NCI-H2227 (cell line): ENCODE measurements around the gene AMMECR1L.
"Not testable (repeated sequence)": the region's sequence is repeated elsewhere in the genome, so short reads cannot be mapped to it uniquely, and the experiment has no call there.

ENCODE experiments used
- DNase-seq: peaks from one replicate; lab custom pipeline; 2025; ENCODE audit not compliant: unreplicated experiment; lab: John Stamatoyannopoulos, UW

Gene AMMECR1L

DNA sequence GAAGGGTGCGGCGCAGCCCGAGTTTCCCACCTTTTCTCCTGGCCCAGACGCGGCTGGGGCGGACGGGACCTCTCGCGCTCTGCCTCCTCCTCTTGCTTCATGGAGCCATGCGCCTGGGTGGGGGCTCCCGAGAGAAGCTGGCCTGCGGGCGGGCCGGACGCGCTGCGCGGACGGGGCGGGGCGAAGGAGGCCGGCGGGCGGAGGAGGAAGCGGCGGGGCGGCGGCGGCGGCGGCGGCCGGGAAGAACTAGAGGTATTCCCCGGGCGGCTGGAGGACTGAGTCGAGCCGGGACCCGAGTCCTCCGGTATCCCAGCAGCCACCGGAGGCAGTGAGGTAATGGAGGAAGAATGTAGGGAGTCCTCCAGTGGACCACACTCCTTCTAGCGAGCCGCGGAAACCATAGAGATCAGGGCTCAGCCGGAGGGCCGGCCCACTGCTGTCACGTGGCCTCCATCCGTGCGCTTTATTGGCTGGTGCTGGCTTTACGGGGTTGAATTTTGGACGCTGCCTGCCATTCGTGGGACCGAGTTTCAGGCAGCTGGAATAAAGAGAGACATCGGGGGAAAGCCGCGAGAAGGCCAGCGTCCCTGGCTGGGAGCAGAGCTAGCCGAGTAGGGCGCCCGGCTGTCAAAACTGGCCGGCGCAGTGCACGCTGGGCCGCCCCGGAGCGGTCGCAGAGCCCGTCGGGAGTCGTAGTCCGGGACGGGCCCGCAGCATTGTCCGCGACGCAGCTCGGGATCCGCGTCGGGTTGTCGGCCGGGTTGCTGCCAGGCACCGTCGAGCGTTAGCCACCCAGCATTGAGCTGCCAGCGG is at the start of gene AMMECR1L:
Gene AMMECR1L, minus strand, starts transcription at position 177 of the 813 bp plus-strand sequence. CDS start 11,722 bp downstream, outside the sequence.
- DNase-seq, result peak; percentile 79

GRCh38 chr2:127935337-127935736 is 49.6 kb upstream of the AMMECR1L start:
- DNase-seq, result no peak

- DNase-seq, result no peak
Measured at GRCh38 chr2:127932199-127932876, 46.6 kb upstream of the AMMECR1L start.

- DNase-seq, result no peak
Measured at GRCh38 chr2:127929449-127929848, 43.7 kb upstream of the AMMECR1L start.

GRCh38 chr2:127927384-127927783 is 41.6 kb upstream of the AMMECR1L start:
- no peak for DNase-seq

GRCh38 chr2:127917916-127918315 is 32.2 kb upstream of the AMMECR1L start:
- no peak for DNase-seq

GRCh38 chr2:127913808-127914457 is 28.2 kb upstream of the AMMECR1L start:
- no peak for DNase-seq

DNA sequence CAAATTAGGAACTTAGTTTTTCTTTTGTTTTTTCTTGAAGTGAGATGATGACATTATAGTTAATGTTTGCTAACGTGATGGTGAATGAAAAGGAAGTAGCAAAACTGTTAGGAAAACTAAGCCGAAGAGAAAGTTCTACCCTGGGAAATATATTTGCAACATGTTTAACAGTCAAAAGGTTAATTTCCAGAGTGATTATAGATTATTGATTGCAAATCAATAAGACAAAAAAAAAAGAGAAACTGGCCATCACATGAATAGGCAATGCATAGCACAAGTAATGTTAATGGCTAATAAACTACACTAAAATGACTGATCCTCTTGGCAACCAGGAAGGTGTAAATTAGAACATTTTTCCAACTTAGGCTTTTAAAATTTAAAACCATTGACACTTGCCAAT is 26.0 kb upstream of the AMMECR1L start:
- DNase-seq, result no peak

DNA sequence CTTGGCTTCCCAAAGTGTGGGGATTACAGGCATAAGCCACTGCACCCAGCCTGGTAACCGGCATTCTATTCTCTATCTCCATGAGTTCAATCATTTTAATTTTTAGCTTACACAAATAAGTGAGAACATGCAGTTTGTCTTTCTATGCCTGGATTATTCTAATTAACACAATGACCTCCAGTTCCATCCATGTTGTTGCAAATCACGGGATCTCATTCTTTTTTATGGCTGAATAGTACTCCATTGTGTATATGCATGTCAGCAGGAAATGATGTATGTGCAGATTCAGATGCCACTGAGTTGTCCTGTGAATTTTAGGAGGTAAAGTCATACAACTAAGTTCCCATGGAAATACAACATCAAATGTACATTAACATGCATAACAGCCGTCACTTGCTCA is 24.7 kb upstream of the AMMECR1L start:
- no peak for DNase-seq

GRCh38 chr2:127909019-127909418 is 23.3 kb upstream of the AMMECR1L start:
- no peak for DNase-seq

DNA sequence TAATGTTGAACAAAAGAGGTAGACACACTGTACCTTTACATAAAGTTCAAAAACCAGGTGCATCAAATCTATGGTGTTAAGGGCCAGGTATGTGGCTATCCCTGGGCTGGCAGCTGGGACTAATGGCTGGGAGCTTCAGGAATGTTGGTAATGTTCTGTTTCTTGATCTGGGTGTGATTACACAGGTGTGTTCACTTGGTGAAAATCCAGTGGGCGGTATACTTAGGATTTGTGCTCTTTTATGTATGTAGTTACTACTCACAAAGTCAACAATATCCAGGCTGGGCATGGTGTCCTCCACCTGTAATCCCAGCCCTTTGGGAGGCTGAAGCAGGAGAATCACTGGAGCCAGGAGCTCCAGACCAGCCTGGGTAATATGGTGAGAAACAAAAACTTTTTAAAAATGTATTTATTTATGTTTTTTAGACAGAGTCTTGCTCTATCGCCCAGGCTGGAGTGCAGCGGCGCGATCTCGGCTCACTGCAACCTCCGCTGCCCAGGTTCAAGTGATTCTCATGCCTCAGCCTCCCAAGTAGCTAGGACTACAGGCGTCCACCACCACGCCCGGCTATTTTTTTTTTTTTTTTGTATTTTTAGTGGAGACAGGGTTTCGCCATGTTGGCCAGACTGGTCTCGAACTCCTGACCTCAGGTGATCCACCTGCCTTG is 22.1 kb upstream of the AMMECR1L start:
- not testable (repeated sequence) for DNase-seq

DNA sequence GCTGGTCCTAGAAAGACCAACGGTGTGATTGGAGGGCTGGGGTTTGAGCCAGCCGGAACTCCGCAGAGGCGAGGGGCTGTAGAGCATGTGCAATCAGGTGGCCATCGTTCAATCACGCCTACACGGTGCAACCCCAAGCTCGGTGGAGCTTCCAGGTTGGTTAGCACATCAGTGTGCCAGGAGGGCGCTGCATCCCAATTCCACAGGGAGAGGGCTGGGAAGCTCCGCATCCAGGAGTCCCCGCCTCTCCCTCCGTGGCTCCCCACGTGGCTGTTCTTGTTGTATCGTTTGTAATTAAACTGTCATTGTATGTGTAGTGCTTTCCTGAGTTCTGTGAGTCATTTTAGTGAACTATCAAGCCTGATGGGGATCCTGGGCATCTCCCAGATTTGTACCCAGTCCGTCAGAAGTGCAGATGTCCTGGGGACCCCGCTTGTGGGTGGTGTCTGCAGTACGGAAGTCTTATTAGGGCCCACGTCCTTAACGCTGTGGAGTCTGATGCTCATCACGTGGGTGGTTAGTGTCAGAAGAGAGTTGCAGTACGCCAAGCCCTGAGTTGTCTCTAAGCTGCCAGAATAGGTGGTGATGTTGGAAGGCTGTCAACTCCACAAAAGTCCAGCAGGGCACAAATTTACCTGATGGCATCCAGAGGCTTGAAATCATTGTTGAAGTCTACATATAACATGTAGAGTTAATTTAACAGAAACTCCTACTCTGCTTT is 20.6 kb upstream of the AMMECR1L start:
- DNase-seq, result peak; percentile 84

DNA sequence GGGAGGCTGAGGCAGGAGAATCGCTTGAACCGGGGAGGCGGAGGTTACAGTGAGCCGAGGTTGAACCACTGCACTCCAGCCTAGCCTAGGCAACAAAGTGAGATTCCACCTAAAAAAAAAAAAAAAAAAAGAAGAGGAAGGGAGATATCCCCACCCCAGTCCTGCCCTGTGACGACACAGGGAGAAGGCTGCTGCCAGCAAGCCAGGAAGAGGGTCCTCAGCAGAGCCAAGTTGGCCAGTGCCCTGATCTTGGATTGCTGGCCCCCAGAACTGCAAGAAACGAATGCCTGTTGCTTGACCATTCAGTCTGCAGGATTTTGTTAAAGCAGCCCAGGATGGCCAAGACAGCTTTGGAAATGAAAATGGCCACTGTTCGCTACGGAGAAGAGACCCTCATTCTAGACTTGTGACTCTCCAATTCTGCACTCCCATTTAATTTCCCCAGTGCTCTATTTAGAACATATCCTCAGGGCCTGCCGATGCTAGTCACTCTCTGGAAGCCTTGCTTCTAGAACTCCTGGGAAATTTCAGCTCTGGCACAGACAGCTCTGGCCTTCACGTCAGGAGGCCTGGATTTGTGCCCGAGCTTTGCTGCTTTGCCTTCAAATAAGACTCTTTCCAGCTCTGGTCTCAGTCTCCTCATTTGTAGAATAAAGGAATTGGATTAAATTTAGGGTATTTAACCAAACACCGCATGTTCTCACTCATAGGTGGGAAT is 15.7 kb upstream of the AMMECR1L start:
- no peak for DNase-seq

DNA sequence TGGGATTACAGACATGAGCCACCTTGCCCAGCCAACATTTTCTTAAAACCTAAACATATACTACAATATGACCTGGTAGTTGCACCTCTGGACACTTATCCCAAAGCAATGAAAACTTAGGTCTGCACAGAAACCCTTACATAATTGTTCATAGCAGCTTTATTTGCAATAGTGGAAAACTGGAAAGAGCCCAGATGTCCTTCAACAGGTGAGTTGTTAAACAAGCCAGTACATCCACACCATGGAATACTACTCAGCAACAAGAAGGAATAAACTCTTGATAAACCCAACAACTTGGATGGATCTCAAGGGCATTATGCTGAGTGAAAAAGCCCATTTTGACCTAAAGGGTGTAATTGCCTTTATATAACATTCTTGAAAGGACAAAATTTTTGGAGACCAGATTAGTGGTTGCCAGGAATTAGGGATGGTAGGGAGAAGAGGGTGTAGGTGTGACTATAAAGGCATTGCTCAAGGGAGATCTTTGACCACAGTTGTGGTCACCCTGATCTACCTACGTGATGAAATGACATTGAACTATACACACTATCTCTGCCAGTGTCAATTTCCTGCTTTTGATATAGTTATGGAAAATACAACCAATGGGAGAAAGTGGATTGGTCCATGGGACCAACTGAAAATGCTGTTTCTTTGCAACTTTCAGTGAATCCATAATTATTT is 11.9 kb upstream of the AMMECR1L start:
- no peak for DNase-seq

DNA sequence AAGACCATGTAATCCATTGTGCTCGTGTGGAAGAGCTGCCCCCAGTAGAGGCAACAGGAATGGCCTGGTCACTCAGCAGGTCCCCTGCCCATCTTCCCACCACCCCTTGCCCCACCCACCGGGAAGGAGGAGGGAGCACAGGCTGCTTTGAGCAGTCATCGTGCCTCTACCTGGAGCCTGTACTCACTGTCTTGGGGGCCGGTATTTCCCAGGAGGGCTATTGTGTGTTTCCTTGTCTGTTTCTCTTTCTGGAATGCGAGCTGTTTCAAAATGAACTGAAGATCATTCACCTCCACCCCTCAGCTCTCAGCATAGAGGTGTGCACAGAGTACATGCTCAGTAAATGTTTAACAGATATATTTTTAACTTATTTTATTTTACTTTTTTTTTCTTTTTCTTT is 7.7 kb upstream of the AMMECR1L start:
- no peak for DNase-seq

DNA sequence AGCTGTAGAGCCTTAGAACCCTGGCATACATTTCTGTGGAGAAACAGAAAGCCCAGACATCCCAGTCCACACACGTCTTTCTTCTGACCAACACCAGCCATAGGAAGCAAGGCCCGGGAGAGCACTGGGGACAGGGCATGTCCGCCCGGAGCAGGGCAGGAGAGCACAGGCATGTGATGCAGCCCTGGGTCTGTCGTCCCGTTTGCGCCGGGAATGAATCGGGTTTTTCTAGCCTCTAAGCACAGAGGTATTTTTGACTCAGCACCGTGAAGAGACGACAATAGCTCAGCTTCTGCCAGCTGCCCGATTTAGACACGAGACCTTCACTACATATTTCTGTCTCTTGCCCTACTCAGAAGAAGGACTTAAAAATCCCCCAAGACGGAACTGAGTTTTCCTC is 7.3 kb upstream of the AMMECR1L start:
- DNase-seq, result no peak

- no peak for DNase-seq
Measured at GRCh38 chr2:127891811-127892210, 6.1 kb upstream of the AMMECR1L start.

DNA sequence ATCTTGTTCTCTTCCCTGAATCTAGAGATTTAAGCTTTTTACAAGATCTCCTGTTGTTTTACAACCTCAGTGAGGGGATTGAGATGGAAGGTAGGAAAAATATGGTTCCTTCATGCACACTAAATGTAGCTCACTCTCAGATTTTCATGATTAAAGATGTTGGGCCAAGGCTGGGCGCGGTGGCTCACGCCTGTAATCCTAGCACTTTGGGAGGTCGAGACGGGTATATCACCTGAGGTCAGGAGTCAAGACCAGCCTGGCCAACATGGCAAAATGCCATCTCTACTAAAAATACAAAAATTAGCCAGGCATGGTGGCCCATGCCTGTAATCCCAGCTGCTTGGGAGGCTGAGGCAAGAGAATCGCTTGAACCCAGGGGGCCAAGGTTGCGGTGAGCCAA is 5.0 kb upstream of the AMMECR1L start:
- DNase-seq, result not testable (repeated sequence)

DNA sequence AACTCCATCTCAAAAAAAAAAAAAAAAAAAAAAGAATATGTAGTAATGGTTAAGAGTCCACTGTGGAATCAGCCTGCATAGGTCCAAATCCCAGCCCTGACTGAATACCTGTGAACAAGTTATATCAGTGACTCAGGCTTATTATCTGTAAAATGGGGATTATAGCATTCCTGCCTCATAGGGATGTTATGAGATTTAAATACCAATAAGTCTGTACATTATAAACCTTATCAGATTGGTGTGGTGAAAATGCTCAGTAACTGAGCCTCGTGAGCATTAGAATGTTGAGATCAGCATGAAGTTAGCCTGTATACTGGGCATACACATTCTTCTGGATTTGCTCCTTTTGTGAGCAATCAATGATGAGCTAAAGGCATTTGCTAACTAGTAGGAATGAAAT is 3.0 kb upstream of the AMMECR1L start:
- no peak for DNase-seq

DNA sequence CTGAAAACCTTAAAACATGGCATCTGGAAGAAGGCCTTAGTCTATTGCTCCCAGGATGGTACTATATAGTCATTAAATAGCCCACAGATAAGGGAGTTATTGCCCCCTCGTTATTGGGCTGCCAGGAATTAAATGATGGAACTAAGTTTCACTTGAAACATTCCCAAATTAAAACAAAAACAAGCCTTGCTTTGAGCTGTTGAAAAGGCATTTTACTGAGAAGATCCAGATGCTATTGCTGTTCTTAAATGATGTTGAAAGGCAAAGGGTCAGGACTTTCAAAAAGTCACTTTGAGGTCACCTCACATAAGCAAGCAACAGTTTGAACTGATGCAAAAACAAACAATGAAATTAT is 2.0 kb upstream of the AMMECR1L start:
- no peak for DNase-seq
